ENCODE measurements around the gene STXBP6.
"Not testable (repeated sequence)": the region's sequence is repeated elsewhere in the genome, so short reads cannot be mapped to it uniquely, and the experiment has no call there.

STXBP6 gene

DNA sequence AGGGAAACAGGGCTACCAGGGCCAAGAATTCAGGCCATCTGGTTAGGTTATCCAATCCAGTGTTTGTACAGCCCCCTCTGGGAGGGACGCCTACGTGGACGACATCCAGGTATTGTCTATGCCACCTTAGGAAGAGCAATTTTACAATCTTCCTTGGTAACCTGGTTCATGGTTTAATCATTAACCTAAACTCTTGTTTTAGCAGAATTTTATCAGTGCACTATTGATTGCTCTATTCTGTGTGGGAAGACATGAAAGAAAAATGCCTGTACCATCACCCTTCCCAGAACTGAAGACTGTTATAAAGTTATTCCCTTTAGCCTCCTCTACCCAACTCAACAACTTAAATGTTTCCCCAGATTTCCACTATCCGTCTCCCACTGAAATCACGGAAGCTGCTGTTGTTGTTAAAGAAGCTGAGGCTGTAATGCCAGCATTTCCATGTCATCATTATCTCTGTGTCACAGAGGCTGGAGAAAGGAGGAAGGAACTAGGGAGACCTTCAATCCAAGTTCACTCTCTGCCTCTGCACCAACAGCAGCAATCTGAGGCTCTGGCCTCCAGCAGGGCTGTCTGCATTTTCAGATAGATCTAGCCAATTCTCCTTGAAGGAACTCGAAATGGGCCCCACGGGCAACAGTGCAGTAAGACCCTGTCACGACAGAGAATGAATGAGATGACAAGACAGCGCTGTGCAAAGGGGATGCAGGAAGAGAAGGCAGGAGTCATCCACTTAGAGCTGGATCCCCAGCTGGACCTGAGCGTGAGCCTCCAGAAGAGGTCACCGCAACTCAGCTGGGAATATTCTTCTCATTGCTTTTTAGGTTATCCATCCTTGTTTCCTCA is 232.5 kb downstream of the STXBP6 start:
- DNase-seq, result no peak

- DNase-seq, result no peak
Observed at GRCh38 chr14:24816929-24817211, 233.1 kb downstream of the STXBP6 start.

DNA sequence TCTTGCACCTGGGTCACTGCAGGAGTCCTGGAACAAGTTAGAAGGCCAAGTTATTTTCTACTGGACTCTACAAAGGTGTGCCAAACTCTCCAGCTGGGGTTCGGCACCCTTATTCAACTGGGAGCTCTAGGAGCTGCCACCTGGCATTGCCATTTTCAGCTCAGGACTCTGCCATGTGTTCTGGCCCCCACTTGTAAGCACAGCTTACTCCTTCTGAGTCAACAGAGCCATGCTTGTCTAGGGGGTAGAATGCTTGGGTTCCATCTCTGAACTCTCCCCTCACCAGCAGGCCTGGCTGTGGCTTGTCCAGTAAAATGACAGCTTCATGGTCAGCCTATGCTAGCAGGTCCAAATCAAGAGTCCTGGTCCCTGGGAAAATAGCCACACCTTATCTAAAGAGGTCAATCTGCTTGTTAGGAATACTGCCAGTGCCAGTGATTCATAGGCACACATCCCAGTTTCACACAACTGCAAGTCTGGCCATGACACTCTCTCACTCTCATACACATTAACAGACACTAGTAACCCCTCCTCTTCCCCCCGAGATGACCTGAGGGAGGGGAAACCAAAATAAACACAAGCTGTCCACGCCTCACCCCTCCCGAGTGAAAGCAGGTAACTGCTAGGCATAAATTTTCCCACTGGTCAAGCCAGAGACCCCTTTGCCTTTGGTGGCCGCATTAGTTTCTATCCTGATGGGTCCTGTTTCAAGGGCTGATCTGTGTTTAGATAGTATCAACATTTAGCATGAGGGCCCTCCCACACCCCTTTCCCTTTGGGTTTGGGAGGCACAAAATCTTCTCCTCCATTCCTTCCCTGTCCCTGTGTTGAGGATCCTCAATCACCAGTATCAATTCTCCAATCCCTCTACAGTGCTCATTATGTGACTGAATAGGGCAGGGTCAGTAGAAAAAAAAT is 233.7 kb downstream of the STXBP6 start:
- DNase-seq, result no peak

GRCh38 chr14:24815543-24815942 is 234.4 kb downstream of the STXBP6 start:
- no peak for DNase-seq

GRCh38 chr14:24814944-24815343 is 235.0 kb downstream of the STXBP6 start:
- DNase-seq, result no peak

GRCh38 chr14:24814346-24814745 is 235.6 kb downstream of the STXBP6 start:
- no peak for DNase-seq

GRCh38 chr14:24813819-24814259 is 236.1 kb downstream of the STXBP6 start:
- DNase-seq, result no peak

- no peak for DNase-seq
Observed at GRCh38 chr14:24813089-24813815, 236.7 kb downstream of the STXBP6 start.

DNA sequence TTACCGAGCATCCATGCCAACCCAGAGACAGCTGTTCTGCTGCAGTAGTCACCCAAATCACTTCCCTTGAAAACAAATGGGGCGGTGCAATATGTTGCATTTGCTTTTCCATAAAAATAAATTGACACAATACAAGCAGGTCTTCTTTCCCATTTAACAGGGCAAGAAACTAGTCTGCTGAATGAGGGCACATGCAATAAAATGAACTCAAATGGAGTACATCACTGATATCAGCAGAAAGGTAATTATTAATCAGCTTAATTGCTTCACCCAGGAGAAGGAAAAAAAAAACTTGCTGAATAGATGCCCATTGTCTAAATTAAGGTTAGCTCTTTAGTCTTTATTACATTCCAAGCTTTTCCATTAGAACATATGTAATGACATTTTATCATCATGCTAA is 240.8 kb downstream of the STXBP6 start:
- no peak for DNase-seq

DNA sequence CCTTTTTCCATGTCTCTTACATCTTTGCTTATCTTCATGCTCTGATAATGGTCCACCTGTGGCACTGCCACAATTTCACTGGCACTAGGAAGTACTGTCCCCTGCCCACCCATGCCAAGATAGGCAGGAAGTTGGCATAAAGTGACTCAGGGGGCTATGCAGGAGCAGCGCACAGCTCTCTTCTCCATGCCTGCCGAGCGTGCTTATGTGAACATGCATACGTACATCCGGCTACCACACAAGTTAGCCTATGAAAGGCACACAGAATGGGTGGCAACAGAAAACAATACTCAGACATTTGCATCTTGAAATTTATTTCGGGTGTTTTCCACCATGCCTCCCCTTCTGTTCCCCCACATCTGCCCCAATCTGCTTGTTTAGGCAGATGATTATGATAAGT is 241.5 kb downstream of the STXBP6 start:
- no peak for DNase-seq

DNA sequence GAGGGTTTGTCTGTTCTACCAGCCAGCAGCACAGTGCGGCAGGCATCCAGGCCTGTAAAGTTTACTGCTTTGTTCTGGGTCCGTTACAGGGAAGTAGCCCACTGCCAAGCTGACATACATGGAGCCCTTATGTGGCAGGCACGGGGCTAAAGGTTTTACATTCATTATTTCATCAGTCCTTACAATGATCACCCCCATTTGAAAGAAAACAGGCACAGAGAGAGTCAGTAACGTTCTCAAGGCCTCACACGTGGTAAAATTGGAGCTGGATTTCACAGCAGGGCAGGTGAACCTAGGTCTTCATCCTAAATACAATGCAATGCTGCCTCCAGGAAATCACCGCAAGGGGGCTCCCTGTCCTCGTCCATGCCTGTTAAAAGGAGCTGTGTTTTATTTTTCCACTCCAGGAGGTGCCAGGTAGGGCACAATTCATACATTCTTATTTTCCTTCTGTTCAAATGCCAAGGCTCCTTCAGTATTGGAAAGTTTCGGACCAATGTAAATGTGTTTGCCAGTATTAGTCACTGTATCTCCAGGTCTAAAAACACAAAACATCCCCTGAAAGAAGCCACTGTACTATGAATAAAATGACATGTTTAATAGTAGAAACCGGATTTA is 243.8 kb downstream of the STXBP6 start:
- no peak for DNase-seq

- DNase-seq, result no peak
Observed at GRCh38 chr14:24804552-24805212, 245.3 kb downstream of the STXBP6 start.

GRCh38 chr14:24803933-24804494 is 245.9 kb downstream of the STXBP6 start:
- DNase-seq, result no peak

- DNase-seq, result not testable (repeated sequence)
Observed at GRCh38 chr14:24803426-24803825, 246.5 kb downstream of the STXBP6 start.

- no peak for DNase-seq
Observed at GRCh38 chr14:24802236-24802635, 247.7 kb downstream of the STXBP6 start.

DNA sequence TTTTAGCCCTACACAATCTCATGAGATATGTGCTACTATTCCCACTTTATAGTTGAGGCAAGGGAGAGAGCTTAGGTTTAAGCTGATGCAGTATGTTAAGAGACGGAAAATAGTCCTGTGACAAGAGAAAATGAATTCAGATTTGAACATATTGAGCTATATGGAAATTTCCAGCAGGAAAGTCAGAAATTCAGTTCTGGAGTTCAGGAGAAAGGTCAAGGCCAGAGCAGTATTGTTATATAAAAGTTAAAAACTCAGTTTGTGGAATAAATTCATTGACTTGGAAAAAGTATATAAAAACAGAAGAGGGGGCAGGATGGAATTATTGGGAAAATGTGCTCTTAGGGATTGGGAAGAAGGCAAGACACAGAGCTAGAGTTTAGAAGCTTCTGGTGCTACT is 248.9 kb downstream of the STXBP6 start:
- no peak for DNase-seq

DNA sequence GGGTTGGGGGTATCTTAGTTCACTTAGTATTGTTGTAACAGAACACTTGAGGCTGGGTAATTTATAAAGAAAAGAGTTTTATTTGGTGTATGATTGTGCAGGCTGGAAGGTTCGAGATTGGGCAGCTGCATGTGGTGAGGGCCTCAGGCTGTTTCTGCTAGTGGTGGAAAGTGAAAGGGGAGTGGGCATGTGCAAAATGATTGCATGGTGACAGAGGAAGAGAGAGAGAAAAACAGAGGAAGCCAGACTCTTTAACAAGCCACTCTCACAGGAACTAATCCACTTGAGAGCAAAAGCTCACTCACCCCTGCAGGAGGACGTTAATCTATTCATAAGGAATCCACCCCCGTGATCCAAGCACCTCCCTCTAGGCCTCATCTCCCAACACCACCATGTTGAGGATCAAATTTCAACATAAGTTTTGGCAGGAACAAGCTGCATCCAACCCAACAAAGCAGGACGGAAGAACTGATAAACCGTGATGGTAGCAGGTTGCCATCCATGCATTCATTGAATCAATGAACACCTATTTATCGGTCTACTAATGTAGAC is 251.0 kb downstream of the STXBP6 start:
- DNase-seq, result no peak

DNA sequence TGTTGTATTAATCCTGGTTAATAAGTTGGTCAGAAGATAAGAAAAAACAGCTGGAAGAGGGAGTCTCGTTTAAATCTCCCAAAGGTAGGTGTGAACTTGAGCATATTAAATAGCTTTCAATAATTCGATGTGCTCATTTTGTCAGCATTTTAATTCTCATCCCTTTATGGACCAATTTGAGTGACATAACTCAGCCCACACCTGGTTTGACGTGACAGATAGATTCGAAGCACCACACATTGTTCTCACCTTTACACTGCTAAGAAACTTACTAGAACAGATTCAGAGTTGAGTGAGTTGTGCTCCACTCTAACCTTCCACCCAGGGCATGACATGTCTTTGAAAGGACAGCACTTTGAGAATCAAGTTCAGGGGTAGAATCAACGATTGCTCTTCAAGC is 254.5 kb downstream of the STXBP6 start:
- DNase-seq, result no peak

GRCh38 chr14:24794644-24795305 is 255.2 kb downstream of the STXBP6 start:
- no peak for DNase-seq

GRCh38 chr14:24790196-24790595 is 259.8 kb downstream of the STXBP6 start:
- DNase-seq, result no peak

- DNase-seq, result no peak
Observed at GRCh38 chr14:24789378-24789884, 260.5 kb downstream of the STXBP6 start.
